Measurements from ENCODE around the gene PKD2L1.

Gene PKD2L1

DNA sequence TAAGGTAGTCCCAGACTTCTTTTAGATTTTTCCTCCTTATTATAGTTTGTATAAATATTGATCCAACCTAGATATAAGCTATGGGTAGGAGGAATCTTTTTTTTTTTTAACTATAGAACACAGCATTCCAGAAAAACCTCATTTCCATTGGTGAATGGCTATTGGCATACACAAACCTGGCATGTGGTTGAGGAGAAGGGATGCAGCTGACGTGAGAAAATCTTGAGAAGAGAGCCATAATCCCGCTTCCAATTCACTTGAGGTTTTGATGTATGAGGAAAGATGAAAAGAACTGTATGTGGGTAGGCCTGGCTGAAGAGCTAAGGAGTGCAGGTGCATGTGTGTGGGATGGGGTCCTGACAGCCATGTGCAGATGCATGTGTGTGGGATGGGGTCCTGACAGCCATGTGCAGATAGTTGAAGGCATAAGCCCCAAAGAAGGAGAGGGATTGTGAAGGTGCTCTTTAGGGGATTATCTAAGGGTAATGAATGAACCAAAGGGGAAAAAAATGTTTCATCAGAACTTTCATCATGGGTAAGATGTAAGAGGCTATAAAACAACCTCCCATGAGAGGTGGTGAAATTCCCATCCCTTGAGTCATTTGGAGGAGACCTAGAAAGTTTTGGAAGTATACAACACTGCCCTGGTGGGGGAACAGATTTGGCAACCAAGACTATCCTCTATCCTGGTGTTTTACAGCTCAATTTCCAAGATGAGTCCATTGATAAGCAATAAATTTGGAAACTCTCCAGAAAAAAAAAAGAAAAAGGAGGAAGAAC lies 3.8 kb upstream of the PKD2L1 start:
- TF ChIP-seq, protein P1, sequence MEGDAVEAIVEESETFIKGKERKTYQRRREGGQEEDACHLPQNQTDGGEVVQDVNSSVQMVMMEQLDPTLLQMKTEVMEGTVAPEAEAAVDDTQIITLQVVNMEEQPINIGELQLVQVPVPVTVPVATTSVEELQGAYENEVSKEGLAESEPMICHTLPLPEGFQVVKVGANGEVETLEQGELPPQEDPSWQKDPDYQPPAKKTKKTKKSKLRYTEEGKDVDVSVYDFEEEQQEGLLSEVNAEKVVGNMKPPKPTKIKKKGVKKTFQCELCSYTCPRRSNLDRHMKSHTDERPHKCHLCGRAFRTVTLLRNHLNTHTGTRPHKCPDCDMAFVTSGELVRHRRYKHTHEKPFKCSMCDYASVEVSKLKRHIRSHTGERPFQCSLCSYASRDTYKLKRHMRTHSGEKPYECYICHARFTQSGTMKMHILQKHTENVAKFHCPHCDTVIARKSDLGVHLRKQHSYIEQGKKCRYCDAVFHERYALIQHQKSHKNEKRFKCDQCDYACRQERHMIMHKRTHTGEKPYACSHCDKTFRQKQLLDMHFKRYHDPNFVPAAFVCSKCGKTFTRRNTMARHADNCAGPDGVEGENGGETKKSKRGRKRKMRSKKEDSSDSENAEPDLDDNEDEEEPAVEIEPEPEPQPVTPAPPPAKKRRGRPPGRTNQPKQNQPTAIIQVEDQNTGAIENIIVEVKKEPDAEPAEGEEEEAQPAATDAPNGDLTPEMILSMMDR (IDR thresholded peaks at IDR 0.05; ENCODE audit: low read depth, low read length, missing control alignments) = no peak
- DNase-seq (ENCODE audit: low read depth) = no peak
- H3K4me3 ChIP-seq (ENCODE audit: low read depth, low read length) = no peak overlapping the region
- in situ Hi-C loops (cut with HindIII; ENCODE audit: low sequenced_read_pairs) = loop anchor here (25.0 kb wide), 1 partner anchor 553 kb away; no protein-coding TSS in a partner anchor

DNA sequence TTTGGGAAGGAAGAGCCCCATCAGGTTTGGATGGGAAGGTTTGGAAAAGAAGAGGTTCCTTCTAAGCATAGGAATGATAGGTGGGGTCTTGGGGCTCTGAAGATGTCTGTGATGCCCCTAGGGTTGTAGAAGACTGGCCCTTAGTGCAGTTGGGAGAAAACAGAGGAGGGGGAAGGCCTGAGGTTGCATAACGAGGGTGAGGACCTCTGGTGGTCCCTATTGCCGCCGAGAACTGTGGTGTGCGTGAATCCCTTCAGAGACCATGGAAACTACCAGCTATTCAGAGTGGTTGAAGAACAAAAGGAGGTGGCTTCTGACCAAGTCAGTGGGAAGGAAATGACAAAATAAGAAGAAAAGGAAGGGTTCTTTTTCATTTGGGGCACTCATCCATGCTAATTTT lies 3.1 kb upstream of the PKD2L1 start:
- TF ChIP-seq, protein P1 (IDR thresholded peaks at IDR 0.05; ENCODE audit: low read depth, low read length, missing control alignments) = no peak

DNA sequence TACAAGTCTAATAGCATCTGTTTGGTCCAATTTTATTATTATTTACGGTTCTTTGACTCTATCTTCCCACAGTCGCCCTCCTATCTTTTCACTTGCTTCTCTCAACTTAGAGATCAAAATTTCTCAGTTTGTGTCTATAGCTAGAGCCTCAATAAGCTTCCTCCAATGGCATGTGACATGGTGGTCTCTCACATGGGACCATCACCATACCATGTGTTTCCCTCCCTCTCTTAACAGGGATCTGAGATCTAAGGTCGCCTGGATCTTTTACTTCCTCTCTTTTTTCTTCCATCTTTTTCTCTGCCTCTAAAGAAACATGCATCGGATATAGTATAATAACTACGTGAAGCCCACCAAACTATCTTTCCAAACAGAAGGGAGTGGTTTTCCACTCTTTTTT lies 1.8 kb downstream of the PKD2L1 start:
- in situ Hi-C loops (cut with HindIII; ENCODE audit: low sequenced_read_pairs) = loop anchor here (25.0 kb wide), 1 partner anchor 559 kb away; no protein-coding TSS in a partner anchor
- no peak for DNase-seq (ENCODE audit: low read depth)
- no peak overlapping the region for H3K4me3 ChIP-seq (ENCODE audit: low read depth, low read length)
- TF ChIP-seq, protein P1 (IDR thresholded peaks at IDR 0.05; ENCODE audit: low read depth, low read length, missing control alignments) = no peak

More for the DNA sequence above, 3.1 kb upstream of the PKD2L1 start:
- H3K4me3 ChIP-seq (ENCODE audit: low read depth, low read length) = no peak overlapping the region
- in situ Hi-C loops (cut with HindIII; ENCODE audit: low sequenced_read_pairs) = loop anchor here (25.0 kb wide), 1 partner anchor 554 kb away; no protein-coding TSS in a partner anchor
- DNase-seq (ENCODE audit: low read depth) = no peak

DNA sequence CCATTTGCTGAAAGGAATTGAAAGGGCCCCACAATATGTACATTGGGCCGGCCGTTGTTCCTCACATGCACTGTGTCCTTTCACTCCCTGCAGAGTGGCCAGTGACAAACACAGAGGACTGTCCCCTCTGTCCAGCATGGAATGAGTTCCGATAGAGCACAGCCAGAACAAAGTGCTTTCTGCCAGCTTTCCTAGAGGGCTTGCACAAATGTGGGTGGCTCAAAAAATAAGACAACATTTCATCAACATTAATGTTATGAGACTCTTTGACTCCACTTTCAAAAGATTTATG lies 2.4 kb downstream of the PKD2L1 start:
- H3K4me3 ChIP-seq (ENCODE audit: low read depth, low read length) = no peak overlapping the region
- TF ChIP-seq, protein P1 (IDR thresholded peaks at IDR 0.05; ENCODE audit: low read depth, low read length, missing control alignments) = no peak
- DNase-seq (ENCODE audit: low read depth) = no peak
- in situ Hi-C loops (cut with HindIII; ENCODE audit: low sequenced_read_pairs) = loop anchor here (25.0 kb wide), 1 partner anchor 560 kb away; no protein-coding TSS in a partner anchor

DNA sequence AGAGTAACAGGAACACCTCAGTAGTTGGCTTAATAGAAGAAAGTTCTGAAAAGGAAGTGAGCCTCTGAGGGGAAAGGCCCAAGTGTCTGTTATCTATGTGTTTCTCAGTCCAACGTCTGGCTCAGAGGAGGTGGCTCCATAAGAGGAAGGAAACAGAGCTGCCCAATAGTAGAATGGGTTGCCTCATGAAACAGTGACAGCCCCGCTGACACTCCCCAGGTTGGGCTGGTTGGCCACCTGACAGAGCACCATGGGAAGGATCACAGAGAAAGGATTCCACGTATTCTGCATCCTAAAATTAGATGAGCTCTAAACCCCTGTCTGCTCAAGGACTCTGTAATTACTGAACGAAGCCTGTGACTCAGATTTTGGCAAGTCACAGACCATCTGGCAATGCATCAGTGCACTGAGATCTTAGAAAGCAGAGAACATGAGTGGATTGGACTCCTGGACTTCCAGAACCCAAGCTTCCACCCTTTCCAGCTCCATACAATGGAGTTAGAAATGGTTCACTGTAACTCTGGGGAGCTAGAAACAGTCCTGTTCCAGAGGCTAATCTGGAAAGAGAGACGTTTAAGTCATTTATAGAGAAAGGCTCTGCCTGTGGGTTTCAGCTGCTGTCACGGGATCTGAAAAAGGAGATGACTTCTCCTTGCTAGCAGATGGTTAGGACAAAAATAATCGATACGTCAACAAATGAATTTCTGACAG lies 2.9 kb downstream of the PKD2L1 start:
- DNase-seq (ENCODE audit: low read depth) = no peak
- H3K4me3 ChIP-seq (ENCODE audit: low read depth, low read length) = no peak overlapping the region

DNA sequence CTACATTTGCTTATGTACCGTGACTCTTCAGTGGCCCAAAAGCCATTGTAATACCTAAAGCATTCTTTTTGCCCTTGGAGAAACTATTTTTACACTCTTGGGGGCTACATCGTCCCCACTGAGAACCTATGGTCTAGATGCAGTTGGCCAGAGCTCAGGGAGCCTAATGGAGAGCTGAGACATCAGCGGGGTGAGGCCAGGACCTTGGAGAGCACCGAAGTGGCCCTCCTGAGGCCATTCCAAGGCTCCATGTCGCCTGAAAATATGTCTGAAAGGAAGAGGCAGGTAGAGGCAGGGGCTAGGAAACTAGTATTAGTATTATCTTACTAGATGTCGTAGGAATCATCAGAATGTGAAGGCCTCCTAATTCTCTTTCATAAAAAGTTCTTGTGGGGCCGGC lies 4.9 kb downstream of the PKD2L1 start:
- no peak for DNase-seq (ENCODE audit: low read depth)
- in situ Hi-C loops (cut with HindIII; ENCODE audit: low sequenced_read_pairs) = loop anchor here (25.0 kb wide), 1 partner anchor 562 kb away; no protein-coding TSS in a partner anchor
- H3K4me3 ChIP-seq (ENCODE audit: low read depth, low read length) = no peak overlapping the region
- TF ChIP-seq, protein P1 (IDR thresholded peaks at IDR 0.05; ENCODE audit: low read depth, low read length, missing control alignments) = no peak

More for the DNA sequence above, 2.9 kb downstream of the PKD2L1 start:
- in situ Hi-C loops (cut with HindIII; ENCODE audit: low sequenced_read_pairs) = loop anchor here (25.0 kb wide), 1 partner anchor 560 kb away; no protein-coding TSS in a partner anchor
- TF ChIP-seq, protein P1 (IDR thresholded peaks at IDR 0.05; ENCODE audit: low read depth, low read length, missing control alignments) = no peak
